ENCODE data around the gene S100A11. TPM values are rescaled to one million over a fixed set of nuclear protein-coding genes. Genes with fewer than 3 reads are reported as not detected.

S100A11 gene
- total RNA-seq, 1 experiment from 2014 or later: 126 TPM

GRCh38 chr1:152034324-152034653, 2.5 kb downstream of the S100A11 start:
- peak; percentile 20 for ATAC-seq
- CTCF ChIA-PET: interaction anchor here (0.5 to 4.5 kb wide), 31 partner anchors 9 to 232 kb away, joined by 3 to 45 read pairs (median 6); partner anchors contain the start of gene THEM4
- Mint-ChIP-seq H3K4me1 (peaks cover 40% of the 10 kb centered on the region), H3K9me3 (no peaks in the 10 kb centered on the region), H3K27ac (no peak overlapping the region), H3K36me3 (peaks cover 24% of the 10 kb centered on the region), H3K27me3 (ENCODE audit: low read depth) (peaks cover 9% of the 10 kb centered on the region), H3K4me3 (peak overlapping the region; percentile 89; the same call in 1 of the 2 replicates)
- POLR2A ChIA-PET: interaction anchor here (1.0 to 1.7 kb wide), 2 partner anchors 13 to 14 kb away, joined by 3 to 5 read pairs; no protein-coding TSS in a partner anchor
- no peak for DNase-seq (ENCODE audit: low spot score)
- TF ChIP-seq, protein P1, sequence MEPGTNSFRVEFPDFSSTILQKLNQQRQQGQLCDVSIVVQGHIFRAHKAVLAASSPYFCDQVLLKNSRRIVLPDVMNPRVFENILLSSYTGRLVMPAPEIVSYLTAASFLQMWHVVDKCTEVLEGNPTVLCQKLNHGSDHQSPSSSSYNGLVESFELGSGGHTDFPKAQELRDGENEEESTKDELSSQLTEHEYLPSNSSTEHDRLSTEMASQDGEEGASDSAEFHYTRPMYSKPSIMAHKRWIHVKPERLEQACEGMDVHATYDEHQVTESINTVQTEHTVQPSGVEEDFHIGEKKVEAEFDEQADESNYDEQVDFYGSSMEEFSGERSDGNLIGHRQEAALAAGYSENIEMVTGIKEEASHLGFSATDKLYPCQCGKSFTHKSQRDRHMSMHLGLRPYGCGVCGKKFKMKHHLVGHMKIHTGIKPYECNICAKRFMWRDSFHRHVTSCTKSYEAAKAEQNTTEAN (CRISPR knock-in tag; IDR thresholded peaks at IDR 0.05): no peak
- TF ChIP-seq MXD4 (CRISPR knock-in tag; IDR thresholded peaks at IDR 0.05; ENCODE audit: borderline replicate concordance) (no peak), ZNF512 (CRISPR knock-in tag; IDR thresholded peaks at IDR 0.05; ENCODE audit: borderline replicate concordance) (no peak), NFATC4 (CRISPR knock-in tag; IDR thresholded peaks at IDR 0.05) (no peak)

DNA sequence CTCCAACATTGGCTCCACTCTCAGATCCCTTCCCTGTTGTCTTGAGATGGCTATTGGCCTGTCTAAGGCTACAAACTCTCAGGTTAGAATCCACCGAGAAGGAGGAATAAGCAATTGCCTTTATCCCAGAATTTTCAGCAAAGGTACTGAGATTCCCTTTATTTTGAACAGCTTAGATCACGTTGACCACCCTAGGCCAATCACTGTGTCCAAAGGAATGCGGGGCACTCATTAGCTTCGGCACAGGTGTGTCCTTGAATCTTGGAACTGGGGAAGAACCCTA, 6.9 kb downstream of the S100A11 start:
- POLR2A ChIA-PET: no interaction called here
- Mint-ChIP-seq H3K4me3 (no peak overlapping the region), H3K36me3 (peaks cover 24% of the 10 kb centered on the region), H3K27ac (no peak overlapping the region), H3K9me3 (peaks cover 4% of the 10 kb centered on the region; the same call in 1 of the 2 replicates), H3K4me1 (peaks cover 14% of the 10 kb centered on the region), H3K27me3 (ENCODE audit: low read depth) (no peaks in the 10 kb centered on the region)
- DNase-seq (ENCODE audit: low spot score) (no peak), ATAC-seq (no peak)
- TF ChIP-seq MYBL2 (CRISPR knock-in tag; IDR thresholded peaks at IDR 0.05) (no peak), HMGXB4 (CRISPR knock-in tag; IDR thresholded peaks at IDR 0.05) (no peak), ATF1 (CRISPR knock-in tag; IDR thresholded peaks at IDR 0.05) (no peak), NFATC4 (CRISPR knock-in tag; IDR thresholded peaks at IDR 0.05) (no peak), GTF2I (CRISPR knock-in tag; conservative IDR thresholded peaks at IDR 0.05) (no peak), PREB (CRISPR knock-in tag; IDR thresholded peaks at IDR 0.05; ENCODE audit: borderline replicate concordance) (no peak), ZNF671 (CRISPR knock-in tag; IDR thresholded peaks at IDR 0.05) (no peak), ERG (CRISPR knock-in tag; IDR thresholded peaks at IDR 0.05) (no peak), OVOL2 (CRISPR knock-in tag; IDR thresholded peaks at IDR 0.05; ENCODE audit: borderline replicate concordance) (no peak), ESRRA (CRISPR knock-in tag; IDR thresholded peaks at IDR 0.05; ENCODE audit: borderline replicate concordance) (no peak), ZNF532 (CRISPR knock-in tag; IDR thresholded peaks at IDR 0.05; ENCODE audit: borderline replicate concordance) (no peak), ZNF121 (CRISPR knock-in tag; IDR thresholded peaks at IDR 0.05) (no peak), RORB (CRISPR knock-in tag; IDR thresholded peaks at IDR 0.05) (no peak)
- TF ChIP-seq, protein P2, sequence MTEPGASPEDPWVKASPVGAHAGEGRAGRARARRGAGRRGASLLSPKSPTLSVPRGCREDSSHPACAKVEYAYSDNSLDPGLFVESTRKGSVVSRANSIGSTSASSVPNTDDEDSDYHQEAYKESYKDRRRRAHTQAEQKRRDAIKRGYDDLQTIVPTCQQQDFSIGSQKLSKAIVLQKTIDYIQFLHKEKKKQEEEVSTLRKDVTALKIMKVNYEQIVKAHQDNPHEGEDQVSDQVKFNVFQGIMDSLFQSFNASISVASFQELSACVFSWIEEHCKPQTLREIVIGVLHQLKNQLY (CRISPR knock-in tag; IDR thresholded peaks at IDR 0.05): no peak
- CTCF ChIA-PET: interaction anchor here (0.8 kb wide), 1 partner anchor 61 kb away, joined by 4 read pairs; no protein-coding TSS in a partner anchor
